ENCODE results near the gene STPG3. TPM values are rescaled to one million over a fixed set of nuclear protein-coding genes. Genes with fewer than 3 reads are reported as not detected.

The STPG3 gene
- total and polyA plus RNA-seq, 2 experiments from 2014 or later: not detected

DNA sequence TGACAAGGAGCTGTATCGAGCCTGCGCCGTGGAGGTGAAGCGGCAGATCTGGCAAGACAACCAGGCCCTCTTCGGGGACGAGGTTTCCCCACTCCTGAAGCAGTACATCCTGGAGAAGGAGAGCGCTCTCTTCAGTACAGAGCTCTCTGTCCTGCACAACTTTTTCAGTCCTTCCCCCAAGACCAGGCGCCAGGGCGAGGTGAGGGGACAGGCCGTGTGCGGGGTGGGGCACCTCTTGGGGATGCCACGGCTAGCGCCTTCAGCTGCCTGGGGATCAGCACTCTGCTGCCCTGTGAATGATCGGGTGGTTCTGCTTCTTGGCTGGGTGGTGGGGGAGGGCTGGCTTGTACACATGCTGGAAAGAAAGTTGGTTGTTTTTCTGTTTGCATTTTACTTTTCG is 5.8 kb downstream of the STPG3 start:
- Mint-ChIP-seq H3K27ac (no peak overlapping the region), H3K36me3 (ENCODE audit: low read depth) (peaks cover 19% of the 10 kb centered on the region), H3K9me3 (no peaks in the 10 kb centered on the region; the same call in 2 of the 3 replicates), H3K4me1 (peaks cover 9% of the 10 kb centered on the region), H3K4me3 (peak overlapping the region; percentile 89), H3K27me3 (ENCODE audit: insufficient read depth, low read depth, poor library complexity) (peaks cover 20% of the 10 kb centered on the region)
- peaks cover 9% of the 10 kb centered on the region for H3K36me3 ChIP-seq (ENCODE audit: insufficient read depth)
- H3K4me3 ChIP-seq: peak overlapping the region; percentile 96; the same call in 1 of the 2 replicates
- H3K4me1 ChIP-seq (ENCODE audit: insufficient read depth): peaks cover 13% of the 10 kb centered on the region; the same call in 1 of the 2 replicates
- H3K4me2 ChIP-seq: peak overlapping the region; percentile 94; the same call in 1 of the 2 replicates
- DNase-seq (ENCODE audit: low spot score): no peak
- ATAC-seq: no peak
- no peak overlapping the region for H2AFZ ChIP-seq
- peaks cover 16% of the 10 kb centered on the region for H3F3A ChIP-seq (replicated peaks; ENCODE audit: low read depth)
- H3K27me3 ChIP-seq (ENCODE audit: insufficient read depth): peaks cover 4% of the 10 kb centered on the region; the same call in 1 of the 2 replicates
- H4K20me1 ChIP-seq (replicated peaks; ENCODE audit: insufficient read depth): no peaks in the 10 kb centered on the region; the same call in 1 of the 2 replicates
- TF ChIP-seq EZH2phosphoT487 (IDR thresholded peaks at IDR 0.05; ENCODE audit: unreplicated experiment): no peak
- TF ChIP-seq, protein P1, sequence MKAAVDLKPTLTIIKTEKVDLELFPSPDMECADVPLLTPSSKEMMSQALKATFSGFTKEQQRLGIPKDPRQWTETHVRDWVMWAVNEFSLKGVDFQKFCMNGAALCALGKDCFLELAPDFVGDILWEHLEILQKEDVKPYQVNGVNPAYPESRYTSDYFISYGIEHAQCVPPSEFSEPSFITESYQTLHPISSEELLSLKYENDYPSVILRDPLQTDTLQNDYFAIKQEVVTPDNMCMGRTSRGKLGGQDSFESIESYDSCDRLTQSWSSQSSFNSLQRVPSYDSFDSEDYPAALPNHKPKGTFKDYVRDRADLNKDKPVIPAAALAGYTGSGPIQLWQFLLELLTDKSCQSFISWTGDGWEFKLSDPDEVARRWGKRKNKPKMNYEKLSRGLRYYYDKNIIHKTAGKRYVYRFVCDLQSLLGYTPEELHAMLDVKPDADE (IDR thresholded peaks at IDR 0.05): no peak
- no peak for TF ChIP-seq NANOG (IDR thresholded peaks at IDR 0.05; ENCODE audit: borderline replicate concordance)
- TF ChIP-seq, protein P2, sequence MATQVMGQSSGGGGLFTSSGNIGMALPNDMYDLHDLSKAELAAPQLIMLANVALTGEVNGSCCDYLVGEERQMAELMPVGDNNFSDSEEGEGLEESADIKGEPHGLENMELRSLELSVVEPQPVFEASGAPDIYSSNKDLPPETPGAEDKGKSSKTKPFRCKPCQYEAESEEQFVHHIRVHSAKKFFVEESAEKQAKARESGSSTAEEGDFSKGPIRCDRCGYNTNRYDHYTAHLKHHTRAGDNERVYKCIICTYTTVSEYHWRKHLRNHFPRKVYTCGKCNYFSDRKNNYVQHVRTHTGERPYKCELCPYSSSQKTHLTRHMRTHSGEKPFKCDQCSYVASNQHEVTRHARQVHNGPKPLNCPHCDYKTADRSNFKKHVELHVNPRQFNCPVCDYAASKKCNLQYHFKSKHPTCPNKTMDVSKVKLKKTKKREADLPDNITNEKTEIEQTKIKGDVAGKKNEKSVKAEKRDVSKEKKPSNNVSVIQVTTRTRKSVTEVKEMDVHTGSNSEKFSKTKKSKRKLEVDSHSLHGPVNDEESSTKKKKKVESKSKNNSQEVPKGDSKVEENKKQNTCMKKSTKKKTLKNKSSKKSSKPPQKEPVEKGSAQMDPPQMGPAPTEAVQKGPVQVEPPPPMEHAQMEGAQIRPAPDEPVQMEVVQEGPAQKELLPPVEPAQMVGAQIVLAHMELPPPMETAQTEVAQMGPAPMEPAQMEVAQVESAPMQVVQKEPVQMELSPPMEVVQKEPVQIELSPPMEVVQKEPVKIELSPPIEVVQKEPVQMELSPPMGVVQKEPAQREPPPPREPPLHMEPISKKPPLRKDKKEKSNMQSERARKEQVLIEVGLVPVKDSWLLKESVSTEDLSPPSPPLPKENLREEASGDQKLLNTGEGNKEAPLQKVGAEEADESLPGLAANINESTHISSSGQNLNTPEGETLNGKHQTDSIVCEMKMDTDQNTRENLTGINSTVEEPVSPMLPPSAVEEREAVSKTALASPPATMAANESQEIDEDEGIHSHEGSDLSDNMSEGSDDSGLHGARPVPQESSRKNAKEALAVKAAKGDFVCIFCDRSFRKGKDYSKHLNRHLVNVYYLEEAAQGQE (IDR thresholded peaks at IDR 0.05; ENCODE audit: unreplicated experiment): no peak
- no peak for TF ChIP-seq EZH2 (IDR thresholded peaks at IDR 0.05; ENCODE audit: low read depth, unreplicated experiment)
- TF ChIP-seq ZNF114 (CRISPR knock-in tag; IDR thresholded peaks at IDR 0.05): no peak
- TF ChIP-seq, protein P3, sequence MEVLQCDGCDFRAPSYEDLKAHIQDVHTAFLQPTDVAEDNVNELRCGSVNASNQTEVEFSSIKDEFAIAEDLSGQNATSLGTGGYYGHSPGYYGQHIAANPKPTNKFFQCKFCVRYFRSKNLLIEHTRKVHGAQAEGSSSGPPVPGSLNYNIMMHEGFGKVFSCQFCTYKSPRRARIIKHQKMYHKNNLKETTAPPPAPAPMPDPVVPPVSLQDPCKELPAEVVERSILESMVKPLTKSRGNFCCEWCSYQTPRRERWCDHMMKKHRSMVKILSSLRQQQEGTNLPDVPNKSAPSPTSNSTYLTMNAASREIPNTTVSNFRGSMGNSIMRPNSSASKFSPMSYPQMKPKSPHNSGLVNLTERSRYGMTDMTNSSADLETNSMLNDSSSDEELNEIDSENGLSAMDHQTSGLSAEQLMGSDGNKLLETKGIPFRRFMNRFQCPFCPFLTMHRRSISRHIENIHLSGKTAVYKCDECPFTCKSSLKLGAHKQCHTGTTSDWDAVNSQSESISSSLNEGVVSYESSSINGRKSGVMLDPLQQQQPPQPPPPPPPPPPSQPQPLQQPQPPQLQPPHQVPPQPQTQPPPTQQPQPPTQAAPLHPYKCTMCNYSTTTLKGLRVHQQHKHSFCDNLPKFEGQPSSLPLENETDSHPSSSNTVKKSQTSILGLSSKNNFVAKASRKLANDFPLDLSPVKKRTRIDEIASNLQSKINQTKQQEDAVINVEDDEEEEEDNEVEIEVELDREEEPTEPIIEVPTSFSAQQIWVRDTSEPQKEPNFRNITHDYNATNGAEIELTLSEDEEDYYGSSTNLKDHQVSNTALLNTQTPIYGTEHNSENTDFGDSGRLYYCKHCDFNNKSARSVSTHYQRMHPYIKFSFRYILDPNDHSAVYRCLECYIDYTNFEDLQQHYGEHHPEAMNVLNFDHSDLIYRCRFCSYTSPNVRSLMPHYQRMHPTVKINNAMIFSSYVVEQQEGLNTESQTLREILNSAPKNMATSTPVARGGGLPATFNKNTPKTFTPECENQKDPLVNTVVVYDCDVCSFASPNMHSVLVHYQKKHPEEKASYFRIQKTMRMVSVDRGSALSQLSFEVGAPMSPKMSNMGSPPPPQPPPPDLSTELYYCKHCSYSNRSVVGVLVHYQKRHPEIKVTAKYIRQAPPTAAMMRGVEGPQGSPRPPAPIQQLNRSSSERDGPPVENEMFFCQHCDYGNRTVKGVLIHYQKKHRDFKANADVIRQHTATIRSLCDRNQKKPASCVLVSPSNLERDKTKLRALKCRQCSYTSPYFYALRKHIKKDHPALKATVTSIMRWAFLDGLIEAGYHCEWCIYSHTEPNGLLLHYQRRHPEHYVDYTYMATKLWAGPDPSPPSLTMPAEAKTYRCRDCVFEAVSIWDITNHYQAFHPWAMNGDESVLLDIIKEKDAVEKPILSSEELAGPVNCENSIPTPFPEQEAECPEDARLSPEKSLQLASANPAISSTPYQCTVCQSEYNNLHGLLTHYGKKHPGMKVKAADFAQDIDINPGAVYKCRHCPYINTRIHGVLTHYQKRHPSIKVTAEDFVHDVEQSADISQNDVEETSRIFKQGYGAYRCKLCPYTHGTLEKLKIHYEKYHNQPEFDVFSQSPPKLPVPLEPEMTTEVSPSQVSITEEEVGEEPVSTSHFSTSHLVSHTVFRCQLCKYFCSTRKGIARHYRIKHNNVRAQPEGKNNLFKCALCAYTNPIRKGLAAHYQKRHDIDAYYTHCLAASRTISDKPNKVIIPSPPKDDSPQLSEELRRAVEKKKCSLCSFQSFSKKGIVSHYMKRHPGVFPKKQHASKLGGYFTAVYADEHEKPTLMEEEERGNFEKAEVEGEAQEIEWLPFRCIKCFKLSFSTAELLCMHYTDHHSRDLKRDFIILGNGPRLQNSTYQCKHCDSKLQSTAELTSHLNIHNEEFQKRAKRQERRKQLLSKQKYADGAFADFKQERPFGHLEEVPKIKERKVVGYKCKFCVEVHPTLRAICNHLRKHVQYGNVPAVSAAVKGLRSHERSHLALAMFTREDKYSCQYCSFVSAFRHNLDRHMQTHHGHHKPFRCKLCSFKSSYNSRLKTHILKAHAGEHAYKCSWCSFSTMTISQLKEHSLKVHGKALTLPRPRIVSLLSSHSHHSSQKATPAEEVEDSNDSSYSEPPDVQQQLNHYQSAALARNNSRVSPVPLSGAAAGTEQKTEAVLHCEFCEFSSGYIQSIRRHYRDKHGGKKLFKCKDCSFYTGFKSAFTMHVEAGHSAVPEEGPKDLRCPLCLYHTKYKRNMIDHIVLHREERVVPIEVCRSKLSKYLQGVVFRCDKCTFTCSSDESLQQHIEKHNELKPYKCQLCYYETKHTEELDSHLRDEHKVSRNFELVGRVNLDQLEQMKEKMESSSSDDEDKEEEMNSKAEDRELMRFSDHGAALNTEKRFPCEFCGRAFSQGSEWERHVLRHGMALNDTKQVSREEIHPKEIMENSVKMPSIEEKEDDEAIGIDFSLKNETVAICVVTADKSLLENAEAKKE (CRISPR knock-in tag; IDR thresholded peaks at IDR 0.05): no peak
- TF ChIP-seq CREB1 (CRISPR knock-in tag; IDR thresholded peaks at IDR 0.05; ENCODE audit: low read depth): no peak
- no peak for TF ChIP-seq STAT1 (IDR thresholded peaks at IDR 0.05; ENCODE audit: unreplicated experiment)
- no peak for TF ChIP-seq JUNB (IDR thresholded peaks at IDR 0.05; ENCODE audit: unreplicated experiment)
- TF ChIP-seq ZNF331 (CRISPR knock-in tag; IDR thresholded peaks at IDR 0.05; ENCODE audit: low read depth): no peak
- TF ChIP-seq, protein P4, sequence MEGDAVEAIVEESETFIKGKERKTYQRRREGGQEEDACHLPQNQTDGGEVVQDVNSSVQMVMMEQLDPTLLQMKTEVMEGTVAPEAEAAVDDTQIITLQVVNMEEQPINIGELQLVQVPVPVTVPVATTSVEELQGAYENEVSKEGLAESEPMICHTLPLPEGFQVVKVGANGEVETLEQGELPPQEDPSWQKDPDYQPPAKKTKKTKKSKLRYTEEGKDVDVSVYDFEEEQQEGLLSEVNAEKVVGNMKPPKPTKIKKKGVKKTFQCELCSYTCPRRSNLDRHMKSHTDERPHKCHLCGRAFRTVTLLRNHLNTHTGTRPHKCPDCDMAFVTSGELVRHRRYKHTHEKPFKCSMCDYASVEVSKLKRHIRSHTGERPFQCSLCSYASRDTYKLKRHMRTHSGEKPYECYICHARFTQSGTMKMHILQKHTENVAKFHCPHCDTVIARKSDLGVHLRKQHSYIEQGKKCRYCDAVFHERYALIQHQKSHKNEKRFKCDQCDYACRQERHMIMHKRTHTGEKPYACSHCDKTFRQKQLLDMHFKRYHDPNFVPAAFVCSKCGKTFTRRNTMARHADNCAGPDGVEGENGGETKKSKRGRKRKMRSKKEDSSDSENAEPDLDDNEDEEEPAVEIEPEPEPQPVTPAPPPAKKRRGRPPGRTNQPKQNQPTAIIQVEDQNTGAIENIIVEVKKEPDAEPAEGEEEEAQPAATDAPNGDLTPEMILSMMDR (conservative IDR thresholded peaks at IDR 0.05; ENCODE audit: low read depth in 2 of 2): no peak
- H3K27ac ChIP-seq (ENCODE audit: low read depth): no peak overlapping the region
- H3K79me2 ChIP-seq (replicated peaks; ENCODE audit: insufficient read depth): peaks cover 24% of the 10 kb centered on the region
- H3K9me2 ChIP-seq (ENCODE audit: insufficient read depth): no peaks in the 10 kb centered on the region

Measured in GM23338 (cell line).